ENCODE data around the gene TNFRSF11A.

GRCh38 chr18:62379051-62379450 lies 53.9 kb downstream of the TNFRSF11A start:
- no peak for TF ChIP-seq CTCF (IDR thresholded peaks at IDR 0.05 in 8 of 11, conservative IDR thresholded peaks at IDR 0.05 in 3 of 11)
- TF ChIP-seq POLR2A (IDR thresholded peaks at IDR 0.05): no peak
- no peak for TF ChIP-seq POLR2AphosphoS5 (IDR thresholded peaks at IDR 0.05)

All from spleen (tissue), 7 donors.